IPS-NIHi11 (cell line): Measurements from ENCODE around the gene MRPL10.

Source experiments
- DNase-seq: peaks from one replicate; pipeline ENCODE4 v3.0.0; 2012; ENCODE audit warnings: mixed read lengths, low spot score

Gene MRPL10

GRCh38 chr17:47839071-47839470 is 7.7 kb upstream of the MRPL10 start:
- no peak for DNase-seq

DNA sequence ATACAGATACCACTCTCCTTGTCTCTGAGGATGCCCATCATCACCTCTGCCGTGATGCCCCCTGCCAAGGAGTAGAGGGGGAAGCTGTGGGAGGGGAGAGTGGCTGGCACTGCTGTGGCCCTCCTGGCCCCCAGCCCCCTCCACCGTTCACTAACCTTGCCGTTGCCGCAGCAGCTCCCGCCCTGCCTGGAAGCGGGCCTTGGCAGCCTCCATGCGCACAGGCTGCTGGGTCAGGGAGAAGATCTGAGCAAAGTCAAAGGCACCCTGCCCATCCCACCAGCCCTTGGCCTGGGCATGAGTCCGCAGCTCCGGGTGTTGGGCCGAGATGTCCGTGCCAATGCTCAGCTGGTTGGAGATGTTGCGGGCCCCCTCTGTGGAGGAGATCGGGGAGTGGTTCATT is 7.3 kb upstream of the MRPL10 start:
- no peak for DNase-seq

DNA sequence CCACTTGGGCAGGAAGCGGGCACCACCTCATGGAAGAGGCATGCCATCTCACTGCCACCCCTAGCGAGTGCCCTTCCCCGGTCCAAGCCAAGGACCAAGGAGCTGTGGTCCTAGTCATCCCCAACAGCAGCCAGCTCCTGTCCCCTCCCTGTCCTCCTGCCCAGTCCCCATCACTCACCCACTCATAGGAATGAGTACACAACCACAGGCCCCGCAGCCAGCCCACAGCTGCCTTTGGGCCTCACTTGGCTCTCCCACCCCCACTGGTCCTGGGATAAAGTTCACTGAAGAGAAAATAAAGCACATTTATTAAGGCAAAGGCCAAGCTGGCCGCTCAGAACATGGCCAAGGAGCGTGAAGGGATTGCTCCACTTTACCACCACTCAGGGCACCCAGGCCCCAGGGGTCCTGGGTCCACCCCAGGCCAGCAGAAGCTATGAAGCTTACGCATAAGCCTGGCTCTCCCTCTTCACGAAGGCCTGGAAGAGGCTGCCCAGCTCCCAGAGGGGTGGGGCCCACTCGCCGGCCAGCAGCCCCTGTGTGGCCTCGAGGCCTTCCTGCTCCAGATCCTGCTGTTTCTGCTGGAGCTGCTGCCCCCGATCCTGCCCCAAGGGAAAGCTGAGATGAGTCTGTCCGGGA is 6.2 kb upstream of the MRPL10 start:
- DNase-seq = no peak

- DNase-seq = no peak
Measured at GRCh38 chr17:47836601-47837000, 5.3 kb upstream of the MRPL10 start.

DNA sequence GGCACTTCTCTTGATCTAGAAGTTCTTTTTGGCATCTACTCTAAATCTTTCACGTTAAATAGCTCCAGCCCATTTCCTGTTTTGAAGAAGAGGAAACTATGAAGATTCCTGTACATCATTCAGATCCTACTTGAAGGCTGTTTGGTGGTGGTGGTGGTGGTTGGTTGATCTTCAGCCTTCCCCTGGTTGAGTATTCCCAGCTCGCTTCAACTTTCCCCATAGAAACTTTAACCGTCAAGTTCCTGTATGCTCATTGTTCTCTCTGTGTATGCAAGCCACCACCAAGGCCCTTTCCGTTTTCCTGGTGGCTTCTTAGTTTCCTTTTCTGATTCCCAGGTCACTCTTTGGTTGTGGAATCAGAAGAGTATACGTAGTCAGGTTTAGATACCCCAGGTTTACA is 3.4 kb upstream of the MRPL10 start:
- no peak for DNase-seq

- DNase-seq = no peak
Measured at GRCh38 chr17:47831934-47832327, 590 bp upstream of the MRPL10 start.

DNA sequence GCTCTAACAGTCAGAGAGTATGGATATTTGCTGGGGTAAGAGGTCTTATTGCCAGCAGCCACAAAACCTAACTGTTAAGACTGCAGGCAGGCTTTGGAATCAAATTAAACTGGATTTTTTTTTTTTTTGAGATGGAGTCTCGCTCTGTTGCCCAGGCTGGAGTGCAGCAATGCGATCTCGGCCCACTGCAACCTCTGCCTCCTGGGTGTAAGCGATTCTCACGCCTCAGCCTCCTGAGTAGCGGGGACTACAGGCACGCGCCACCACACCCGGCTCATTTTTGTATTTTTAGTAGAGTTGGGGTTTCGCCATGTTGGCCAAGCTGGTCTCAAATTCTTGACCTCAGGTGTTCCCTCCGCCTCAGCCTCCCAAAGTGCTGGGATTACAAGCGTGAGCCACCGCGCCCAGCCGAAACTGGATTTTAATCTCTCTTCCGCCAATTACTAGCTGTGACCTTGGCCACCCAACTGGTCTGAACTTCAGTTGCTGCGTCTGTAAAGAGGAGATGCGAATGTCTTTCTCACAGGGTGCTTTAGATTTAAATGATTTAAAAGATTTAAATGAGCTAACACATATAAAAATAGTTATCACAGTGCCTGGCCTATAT is 842 bp downstream of the MRPL10 start:
- DNase-seq = no peak

- DNase-seq = no peak
Measured at GRCh38 chr17:47829870-47830269, 1.5 kb downstream of the MRPL10 start.

GRCh38 chr17:47823519-47823918 is 7.8 kb downstream of the MRPL10 start:
- DNase-seq = no peak

DNA sequence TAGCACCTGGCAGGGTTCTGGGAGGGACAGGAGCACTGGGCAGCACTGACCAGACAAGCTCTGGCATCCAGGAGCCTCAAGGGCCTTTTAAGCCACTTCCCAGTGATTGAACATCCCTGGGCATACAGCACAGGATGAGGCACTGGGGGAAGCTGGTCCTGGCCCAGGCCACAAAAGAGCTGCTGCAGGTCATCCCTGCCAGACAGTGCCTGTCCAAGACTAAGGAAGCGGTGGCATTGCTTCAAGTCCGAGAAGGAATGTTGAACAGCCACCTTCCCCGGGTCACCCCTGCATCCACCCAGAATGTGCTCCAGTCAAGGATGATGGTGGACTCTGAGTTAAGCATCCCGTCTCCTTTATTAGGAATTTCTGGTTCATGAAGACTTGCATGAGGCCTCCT is 8.6 kb downstream of the MRPL10 start:
- no peak for DNase-seq

- DNase-seq = peak; percentile 91
Measured at GRCh38 chr17:47821424-47822391, 9.6 kb downstream of the MRPL10 start, which contains the start of gene OSBPL7. Gene OSBPL7, minus strand, starts transcription at chr17:47821794. Its CDS starts 1,516 bp downstream, at chr17:47820278.

GRCh38 chr17:47821031-47821423 is 10.3 kb downstream of the MRPL10 start:
- no peak for DNase-seq

DNA sequence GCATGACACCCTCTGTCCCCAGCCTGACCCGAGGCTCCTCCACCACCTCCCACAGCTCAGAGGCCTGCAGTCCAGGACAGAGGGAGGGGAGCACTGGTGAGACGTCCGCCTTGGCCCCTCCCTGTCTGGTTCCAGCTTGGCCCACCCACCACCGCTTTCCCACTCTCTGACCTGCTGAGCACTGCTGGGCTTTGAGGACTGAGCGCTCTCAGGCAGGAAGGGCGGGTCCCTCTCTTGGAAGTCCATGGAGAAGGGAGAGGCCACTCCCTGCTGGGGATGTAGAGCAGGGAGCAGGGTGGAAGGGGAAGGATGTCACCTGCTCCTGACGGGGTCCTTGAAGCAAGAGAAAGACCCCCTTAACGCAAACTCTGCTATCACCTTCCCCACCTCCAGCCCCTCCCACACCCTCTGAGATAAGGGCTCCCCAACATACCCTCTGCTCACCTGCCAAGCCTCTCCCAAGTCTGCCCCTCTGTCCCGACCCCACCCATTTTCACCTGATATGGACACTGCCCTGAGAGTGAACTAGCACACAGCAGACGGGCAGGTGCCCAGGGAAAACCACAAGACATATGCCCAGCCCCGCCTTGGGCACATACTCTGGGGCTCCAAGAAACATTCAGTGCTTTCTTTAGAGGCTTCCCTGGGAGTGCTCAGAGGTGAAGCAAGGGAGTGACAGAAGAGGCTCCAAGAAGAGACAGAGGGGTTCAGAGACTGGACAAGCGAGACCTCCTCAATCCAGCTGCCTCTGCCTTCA is 11.1 kb downstream of the MRPL10 start:
- DNase-seq = no peak

- DNase-seq = no peak
Measured at GRCh38 chr17:47819475-47819874, 11.9 kb downstream of the MRPL10 start.

DNA sequence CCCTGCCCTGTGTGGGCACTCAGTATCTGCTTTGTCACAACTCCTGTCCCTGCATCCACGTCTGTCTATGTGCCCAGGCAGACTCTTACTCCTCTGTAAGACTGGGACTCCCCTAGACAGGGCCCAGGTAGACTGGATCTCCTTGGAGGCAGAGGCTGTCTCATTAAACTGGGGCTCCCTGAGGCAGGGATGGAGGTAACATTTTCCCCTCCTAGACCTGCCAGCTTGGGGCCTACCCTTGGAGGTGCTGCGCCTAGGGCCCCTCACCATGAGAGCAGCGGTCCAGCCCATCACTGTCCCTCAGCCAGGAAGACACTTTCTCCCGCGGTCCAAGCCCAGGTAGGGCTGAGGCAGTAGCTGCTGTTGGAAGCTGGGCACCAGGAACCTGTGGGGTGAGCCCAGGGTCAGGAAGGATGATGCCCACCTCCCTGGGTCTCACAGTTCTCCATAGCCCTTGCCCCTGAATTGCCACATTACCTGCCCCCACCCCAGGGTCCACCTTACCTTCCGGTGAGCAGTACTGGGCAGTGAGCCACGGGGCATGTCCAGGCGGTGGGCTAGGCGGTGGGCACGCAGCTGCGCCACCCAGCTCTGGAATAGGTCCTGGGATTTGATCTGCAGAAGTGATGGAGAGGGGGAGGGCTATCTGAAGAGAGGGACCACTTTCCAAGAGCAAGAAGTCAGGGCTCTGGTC is 13.2 kb downstream of the MRPL10 start:
- DNase-seq = no peak

GRCh38 chr17:47816947-47817346 is 14.4 kb downstream of the MRPL10 start:
- no peak for DNase-seq

GRCh38 chr17:47816111-47816735 is 15.1 kb downstream of the MRPL10 start:
- DNase-seq = no peak

DNA sequence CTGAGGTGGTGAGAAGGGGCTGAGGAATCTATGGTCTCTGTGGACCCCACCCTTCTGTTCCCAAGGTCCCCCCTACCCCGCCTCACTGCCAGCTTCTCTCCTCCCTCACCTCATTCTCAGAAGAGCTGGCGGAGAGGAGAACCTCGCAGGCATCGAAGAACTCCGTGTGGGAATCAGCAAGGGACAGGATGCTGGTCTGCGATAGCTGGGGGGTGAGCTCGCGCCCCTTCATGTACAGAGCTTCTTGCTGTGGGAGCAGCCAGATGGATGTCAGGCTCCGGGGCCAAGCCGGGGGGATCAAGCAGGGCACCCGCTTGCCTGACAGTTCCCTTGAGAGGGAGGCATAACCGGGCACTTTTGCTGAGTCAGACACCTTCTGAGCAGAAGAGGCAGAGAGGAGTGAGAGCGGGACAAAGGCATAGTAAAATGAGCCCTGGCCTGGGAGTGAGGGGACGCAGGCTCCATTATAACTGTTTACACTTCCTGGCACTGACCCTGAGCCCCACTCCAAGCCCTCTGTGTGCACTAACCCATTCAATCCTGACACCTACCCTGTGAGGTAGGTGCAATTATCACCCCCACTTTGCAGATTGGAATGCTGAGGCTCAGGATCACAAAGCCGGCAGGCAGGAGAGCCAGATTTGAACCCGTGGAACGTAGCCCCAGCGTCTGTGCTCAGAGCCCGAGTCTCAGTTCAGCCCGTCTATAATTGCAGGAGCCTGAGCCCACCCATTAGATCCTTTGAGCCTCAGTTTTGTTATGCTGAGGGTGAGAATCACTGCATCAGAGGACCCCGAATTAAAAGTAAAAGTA is 16.0 kb downstream of the MRPL10 start:
- no peak for DNase-seq

GRCh38 chr17:47813512-47814031 is 17.8 kb downstream of the MRPL10 start:
- no peak for DNase-seq

- DNase-seq = no peak
Measured at GRCh38 chr17:47813077-47813476, 18.3 kb downstream of the MRPL10 start.
